Left ventricle myocardium inferior (tissue), 1 donor: ENCODE results near the gene BRF1. TPM values are rescaled to one million over a fixed set of nuclear protein-coding genes. Genes with fewer than 3 reads are reported as not detected.

Experiments used
- DNase-seq: peaks from one replicate; pipeline ENCODE4 v3.0.0-alpha.2; 2020
- H3K27ac ChIP-seq: fragments of 200-600 bp; replicated peaks from 2 replicates; pipeline ENCODE4 v1.8.0; 2021
- H3K27me3 ChIP-seq: fragments of 200-600 bp; 2 replicates; pipeline ENCODE4 v1.8.0; 2021; ENCODE audit warnings: low read depth
- H3K36me3 ChIP-seq: fragments of 200-600 bp; 2 replicates; pipeline ENCODE4 v1.8.0; 2021
- H3K4me1 ChIP-seq: fragments of 200-600 bp; 2 replicates; pipeline ENCODE4 v1.8.0; 2021
- H3K4me3 ChIP-seq: fragments of 200-600 bp; 2 replicates; pipeline ENCODE4 v1.8.0; 2021; ENCODE audit warnings: mild to moderate bottlenecking, moderate library complexity
- H3K9me3 ChIP-seq: fragments of 200-600 bp; replicated peaks from 2 replicates; pipeline ENCODE4 v1.8.0; 2021
- intact Hi-C: fragments of 100-400 bp; cut with micrococcal nuclease; formaldehyde crosslinking; loops from one replicate; pipeline ENCODE4 v1.11.0; 2022
- total RNA-seq: library from RNA; stranded (reverse); fragmentation: NEBNext Ultra II Directional; extraction: Animal tissue kit (Norgen Biotek cat#: 25700); gene quantifications from one replicate; pipeline ENCODE4 v1.2.1, GENCODE V29; 2021
- TF ChIP-seq, protein P1 (sequence below): fragments of 200-600 bp; IDR thresholded peaks from 2 replicates; pipeline ENCODE4 v1.8.0; 2021; ENCODE audit warnings: antibody characterized with exemption, mild to moderate bottlenecking, borderline replicate concordance
- donor health status: DM: no; HTN: yes; CAD: no; lungs with severe emphysema.

BRF1 gene
- total RNA-seq, 1 donor from 2014 or later, result 19.8 TPM

DNA sequence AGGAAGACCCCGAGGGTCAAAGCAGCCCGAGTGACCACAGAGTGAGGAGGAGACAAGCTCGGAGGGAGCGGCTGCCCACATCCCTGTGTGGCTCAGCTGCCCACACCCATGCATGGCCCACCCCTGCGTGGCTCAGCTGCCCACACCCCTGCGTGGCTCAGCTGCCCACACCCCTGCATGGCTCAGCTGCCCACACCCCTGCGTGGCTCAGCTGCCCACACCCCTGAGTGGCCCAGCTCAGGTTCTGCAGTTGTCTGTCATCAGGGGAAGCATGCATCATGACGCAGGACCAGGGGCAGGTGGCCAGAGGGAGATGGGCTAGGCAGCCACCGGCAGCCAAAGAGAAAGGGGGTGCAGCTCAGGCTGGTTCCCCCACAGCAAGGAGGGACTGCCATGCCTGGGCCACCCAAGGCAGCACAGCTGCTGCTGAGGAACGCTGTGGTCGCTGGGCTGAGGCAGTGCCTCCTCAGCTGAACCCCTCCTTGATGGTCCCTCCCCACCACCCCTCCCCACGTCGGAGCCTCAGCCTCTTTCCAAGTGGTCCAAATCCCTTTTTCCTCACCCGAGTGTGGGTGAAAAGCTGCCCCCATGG is 86.4 kb downstream of the BRF1 start:
- no peak overlapping the region for H3K27ac ChIP-seq
- H3K4me3 ChIP-seq, result no peak overlapping the region
- TF ChIP-seq, protein P1, sequence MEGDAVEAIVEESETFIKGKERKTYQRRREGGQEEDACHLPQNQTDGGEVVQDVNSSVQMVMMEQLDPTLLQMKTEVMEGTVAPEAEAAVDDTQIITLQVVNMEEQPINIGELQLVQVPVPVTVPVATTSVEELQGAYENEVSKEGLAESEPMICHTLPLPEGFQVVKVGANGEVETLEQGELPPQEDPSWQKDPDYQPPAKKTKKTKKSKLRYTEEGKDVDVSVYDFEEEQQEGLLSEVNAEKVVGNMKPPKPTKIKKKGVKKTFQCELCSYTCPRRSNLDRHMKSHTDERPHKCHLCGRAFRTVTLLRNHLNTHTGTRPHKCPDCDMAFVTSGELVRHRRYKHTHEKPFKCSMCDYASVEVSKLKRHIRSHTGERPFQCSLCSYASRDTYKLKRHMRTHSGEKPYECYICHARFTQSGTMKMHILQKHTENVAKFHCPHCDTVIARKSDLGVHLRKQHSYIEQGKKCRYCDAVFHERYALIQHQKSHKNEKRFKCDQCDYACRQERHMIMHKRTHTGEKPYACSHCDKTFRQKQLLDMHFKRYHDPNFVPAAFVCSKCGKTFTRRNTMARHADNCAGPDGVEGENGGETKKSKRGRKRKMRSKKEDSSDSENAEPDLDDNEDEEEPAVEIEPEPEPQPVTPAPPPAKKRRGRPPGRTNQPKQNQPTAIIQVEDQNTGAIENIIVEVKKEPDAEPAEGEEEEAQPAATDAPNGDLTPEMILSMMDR, result no peak
- no peaks in the 10 kb centered on the region for H3K9me3 ChIP-seq
- H3K36me3 ChIP-seq, result peaks cover 69% of the 10 kb centered on the region
- no peaks in the 10 kb centered on the region for H3K27me3 ChIP-seq
- intact Hi-C loops, result no loop called here
- DNase-seq, result no peak
- H3K4me1 ChIP-seq, result peaks cover 5% of the 10 kb centered on the region

DNA sequence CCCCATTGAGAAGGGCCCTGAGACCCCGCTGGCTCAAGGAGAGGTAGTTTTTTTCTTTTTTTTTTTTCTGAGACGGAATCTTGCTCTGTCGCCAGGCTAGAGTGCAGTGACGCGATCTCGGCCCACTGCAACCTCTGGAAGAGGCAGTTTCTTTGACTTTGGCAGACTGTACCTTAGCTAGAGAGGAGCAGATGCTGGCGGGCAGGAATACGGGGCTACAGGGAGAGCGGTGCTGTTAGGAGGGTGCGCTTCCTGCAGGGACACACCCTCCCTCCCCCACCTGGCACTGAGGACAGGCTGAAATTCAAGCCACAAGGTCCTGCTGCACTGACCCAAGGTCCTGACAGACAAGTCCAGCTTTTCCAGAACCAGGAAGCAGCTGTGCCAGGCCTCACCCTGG is 87.4 kb downstream of the BRF1 start:
- Histone ChIP-seq H3K9me3 (no peaks in the 10 kb centered on the region), H3K27me3 (no peaks in the 10 kb centered on the region), H3K4me3 (no peak overlapping the region), H3K4me1 (peaks cover 5% of the 10 kb centered on the region), H3K27ac (no peak overlapping the region), H3K36me3 (peaks cover 62% of the 10 kb centered on the region)
- intact Hi-C loops, result no loop called here
- DNase-seq, result no peak
- TF ChIP-seq, protein P1, result no peak

DNA sequence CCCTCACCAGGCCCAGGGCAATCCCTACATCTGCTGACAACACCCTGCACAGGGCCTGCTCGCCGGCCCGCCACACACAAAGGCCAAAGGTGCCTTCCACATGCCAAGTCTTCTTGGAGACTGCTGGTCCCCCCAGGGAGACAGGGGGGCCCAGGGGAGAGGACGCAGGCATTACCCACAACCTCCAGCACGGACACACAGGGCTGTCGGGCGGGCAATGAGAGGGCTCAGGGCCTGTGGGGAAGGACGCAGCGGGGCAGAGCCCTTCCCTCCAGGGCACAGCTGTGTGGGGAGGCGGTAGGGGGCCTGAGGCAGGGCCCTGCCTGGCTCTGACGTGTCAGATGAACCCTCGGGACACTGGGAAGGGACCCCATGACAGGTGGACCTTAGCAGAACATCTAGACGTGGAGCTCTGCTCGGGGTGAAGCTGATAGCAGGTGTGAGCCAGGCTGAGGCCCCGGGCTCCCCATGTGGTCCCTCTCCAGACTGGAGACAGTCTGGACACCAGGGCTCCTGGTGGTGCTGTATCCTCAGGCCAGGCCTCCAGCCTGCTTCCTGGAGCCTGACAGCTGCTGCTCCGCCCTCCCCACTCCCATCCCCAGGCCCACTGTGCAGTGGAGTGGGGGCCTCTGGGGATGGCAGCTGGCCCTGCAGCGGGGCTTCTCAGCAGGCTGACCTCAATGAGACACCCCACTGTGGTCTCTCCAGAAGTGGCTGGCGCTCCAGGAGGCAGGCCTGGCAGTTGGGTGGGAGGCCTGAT is 88.1 kb downstream of the BRF1 start:
- Histone ChIP-seq H3K36me3 (peaks cover 56% of the 10 kb centered on the region), H3K4me1 (peaks cover 8% of the 10 kb centered on the region), H3K27ac (no peak overlapping the region), H3K4me3 (no peak overlapping the region), H3K27me3 (no peaks in the 10 kb centered on the region), H3K9me3 (no peaks in the 10 kb centered on the region)
- intact Hi-C loops, result no loop called here
- TF ChIP-seq, protein P1, result no peak
- DNase-seq, result no peak

DNA sequence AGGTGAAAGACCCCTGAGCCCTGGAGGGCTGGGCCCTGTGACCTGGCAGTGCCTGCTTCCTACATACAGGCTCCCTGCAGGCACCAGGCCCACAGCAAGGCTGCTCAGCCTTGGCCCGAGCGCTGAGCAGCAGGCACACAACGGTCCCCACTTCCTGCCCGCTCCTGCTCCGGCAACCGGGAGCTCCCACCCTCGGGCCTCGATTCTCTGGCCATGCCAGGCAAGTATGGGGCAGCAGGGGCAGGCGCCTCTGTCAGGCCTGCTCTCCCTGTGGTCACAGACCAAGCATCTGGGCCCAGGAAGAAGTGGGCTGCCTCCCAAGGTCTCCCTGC is 89.1 kb downstream of the BRF1 start:
- peaks cover 46% of the 10 kb centered on the region for H3K36me3 ChIP-seq
- DNase-seq, result no peak
- intact Hi-C loops, result no loop called here
- H3K4me3 ChIP-seq, result no peak overlapping the region
- H3K27ac ChIP-seq, result no peak overlapping the region
- TF ChIP-seq, protein P1, result no peak
- peaks cover 18% of the 10 kb centered on the region for H3K4me1 ChIP-seq
- no peaks in the 10 kb centered on the region for H3K9me3 ChIP-seq
- H3K27me3 ChIP-seq, result no peaks in the 10 kb centered on the region

DNA sequence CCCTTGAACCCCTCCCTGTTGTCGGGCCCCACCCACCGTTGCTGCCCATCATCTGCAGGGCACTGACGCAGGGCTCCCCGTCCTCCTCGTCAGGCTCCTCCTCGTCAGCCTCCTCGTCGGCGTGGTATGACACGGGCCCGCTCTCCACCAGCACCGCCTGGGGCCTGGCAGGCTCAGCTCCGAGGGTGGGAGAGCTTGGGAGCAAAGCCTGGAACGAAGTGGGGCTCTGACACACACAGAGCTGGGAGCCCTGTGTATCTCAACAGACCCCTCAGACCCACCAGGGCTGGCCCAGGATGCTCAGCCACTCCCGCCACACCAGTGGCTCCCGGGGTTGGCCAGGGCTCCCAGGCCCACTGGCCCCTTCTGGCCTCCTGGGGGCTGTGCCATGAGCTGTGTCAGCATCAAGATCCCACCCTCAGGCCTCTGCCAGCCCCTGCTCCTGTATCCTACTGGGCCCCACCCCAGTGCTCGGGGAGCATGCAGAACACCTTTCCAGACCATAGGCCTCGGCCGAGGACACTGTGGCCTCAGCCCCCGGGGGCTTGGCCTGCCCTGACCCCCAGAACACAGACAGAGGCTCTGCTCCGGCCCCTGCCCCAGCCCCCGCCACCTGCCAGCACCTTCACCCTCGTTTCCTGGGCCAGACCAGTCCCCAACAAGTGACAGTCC is 89.6 kb downstream of the BRF1 start:
- TF ChIP-seq, protein P1, result no peak
- no peak overlapping the region for H3K27ac ChIP-seq
- H3K4me1 ChIP-seq, result peaks cover 17% of the 10 kb centered on the region
- no peaks in the 10 kb centered on the region for H3K27me3 ChIP-seq
- H3K4me3 ChIP-seq, result no peak overlapping the region
- no peak for DNase-seq
- intact Hi-C loops, result no loop called here
- H3K36me3 ChIP-seq, result peaks cover 41% of the 10 kb centered on the region
- no peaks in the 10 kb centered on the region for H3K9me3 ChIP-seq
